ENCODE data around the gene CALHM4. TPM values are rescaled to one million over a fixed set of nuclear protein-coding genes. Genes with fewer than 3 reads are reported as not detected.

CALHM4 gene
- total and polyA plus RNA-seq, 5 donors from 2014 or later, result not detected

DNA sequence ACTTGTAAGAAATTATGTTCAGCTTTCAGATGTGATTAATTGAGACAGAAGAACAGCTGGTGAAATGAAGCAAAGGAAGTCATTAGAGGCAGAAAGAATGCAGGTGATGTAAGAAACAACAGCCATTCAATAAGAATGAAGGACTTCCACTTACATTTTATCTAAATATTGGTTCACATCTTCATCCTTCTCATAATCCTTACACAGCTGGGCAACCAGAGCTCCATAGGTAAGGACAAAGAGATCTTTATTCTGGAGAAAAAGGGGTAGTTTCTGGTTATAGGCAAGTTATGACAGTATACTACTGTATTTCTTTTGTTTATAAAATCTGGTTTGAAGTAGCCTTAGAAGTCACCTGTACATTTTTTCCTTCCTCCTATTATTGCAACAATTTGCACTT lies 10.4 kb upstream of the CALHM4 start:
- Mint-ChIP-seq H3K4me1 (no peaks in the 10 kb centered on the region), H3K4me3 (no peak overlapping the region), H3K27ac (no peak overlapping the region), H3K27me3 (peaks cover 49% of the 10 kb centered on the region), H3K36me3 (no peaks in the 10 kb centered on the region), H3K9me3 (peaks cover 0 to 2% (median 0%) of the 10 kb centered on the region in 7 donors)
- H3K4me1 ChIP-seq (ENCODE audit: control insufficient read depth, insufficient read depth, low read length, poor library complexity, severe bottlenecking), result no peaks in the 10 kb centered on the region
- H3K4me3 ChIP-seq (ENCODE audit: low read depth, low read length), result no peak overlapping the region
- H3K27me3 ChIP-seq (ENCODE audit: control insufficient read depth, insufficient read depth, low read length), result peaks cover 17% of the 10 kb centered on the region
- ATAC-seq (ENCODE audit: low read depth in 2 of 2) (no peak), DNase-seq (no peak)
- no peaks in the 10 kb centered on the region for H3K9me3 ChIP-seq (ENCODE audit: control insufficient read depth in 2 of 2, low read length in 2 of 2)
- no peaks in the 10 kb centered on the region for H3K36me3 ChIP-seq (ENCODE audit: control insufficient read depth, insufficient read depth, low read length)
- H3K27ac ChIP-seq (ENCODE audit: insufficient read depth, low read length, poor library complexity, severe bottlenecking), result no peak overlapping the region

DNA sequence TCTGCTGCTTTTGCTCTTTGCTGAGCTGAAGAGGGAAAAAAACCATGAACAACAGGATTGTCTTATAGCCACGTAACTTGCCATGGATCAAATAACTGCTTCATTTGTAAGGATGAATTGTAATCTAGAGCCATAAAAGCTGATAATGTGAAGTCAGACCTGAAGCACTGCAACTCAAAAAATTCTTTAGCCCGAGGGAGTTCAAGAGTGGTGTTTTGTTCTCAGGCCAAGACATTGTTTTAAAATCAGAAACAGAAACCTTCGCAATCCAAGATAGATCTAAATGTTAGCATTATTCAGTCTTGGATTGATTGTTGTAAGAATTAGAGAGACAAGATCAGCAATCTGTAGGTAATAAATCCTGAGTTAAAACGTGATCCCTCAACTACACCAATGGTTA lies 7.9 kb upstream of the CALHM4 start, which contains the start of gene TRAPPC3L:
TSS of gene TRAPPC3L (minus strand) at position 34 of the 400 bp plus-strand sequence. CDS start 170 bp downstream, outside the sequence.
- no peak within 1 kb of the TSS for H3K27ac Mint-ChIP-seq
- no peaks in the 10 kb centered on the region for H3K36me3 Mint-ChIP-seq

DNA sequence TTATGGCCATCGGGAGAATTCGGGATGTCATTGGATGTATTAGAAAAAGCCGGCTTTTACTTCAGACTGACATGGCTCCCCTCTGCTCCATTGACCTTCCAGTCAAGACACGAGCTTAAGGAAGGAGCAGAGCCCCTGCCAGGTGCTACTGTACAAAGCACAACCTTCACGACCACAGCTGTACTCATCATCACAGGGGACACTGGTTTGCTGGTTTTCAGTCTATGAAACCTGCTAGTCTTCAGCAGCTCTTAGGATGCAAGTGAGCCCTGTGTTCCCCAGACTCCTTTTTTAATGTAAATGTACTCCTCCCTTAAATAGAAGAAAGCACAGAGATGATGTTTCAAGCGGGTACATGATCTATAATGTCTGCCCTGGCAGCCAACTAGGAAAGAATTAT lies 6.2 kb upstream of the CALHM4 start:
- Histone ChIP-seq H3K9me3 (ENCODE audit: control insufficient read depth in 2 of 2, low read length in 2 of 2) (no peaks in the 10 kb centered on the region), H3K27me3 (ENCODE audit: control insufficient read depth, insufficient read depth, low read length) (peaks cover 25% of the 10 kb centered on the region), H3K27ac (ENCODE audit: insufficient read depth, low read length, poor library complexity, severe bottlenecking) (no peak overlapping the region), H3K36me3 (ENCODE audit: control insufficient read depth, insufficient read depth, low read length) (no peaks in the 10 kb centered on the region), H3K4me1 (ENCODE audit: control insufficient read depth, insufficient read depth, low read length, poor library complexity, severe bottlenecking) (no peaks in the 10 kb centered on the region), H3K4me3 (ENCODE audit: low read depth, low read length) (no peak overlapping the region)
- H3K4me1 Mint-ChIP-seq, result no peaks in the 10 kb centered on the region
- H3K27me3 Mint-ChIP-seq, result peaks cover 45% of the 10 kb centered on the region
- no peak for ATAC-seq (ENCODE audit: low read depth in 2 of 2)
- H3K36me3 Mint-ChIP-seq, result no peaks in the 10 kb centered on the region
- DNase-seq, result no peak
- H3K27ac Mint-ChIP-seq, result no peak overlapping the region
- H3K9me3 Mint-ChIP-seq, result peaks cover 0 to 2% (median 0%) of the 10 kb centered on the region in 7 donors
- H3K4me3 Mint-ChIP-seq, result no peak overlapping the region

More for the DNA sequence above, 7.9 kb upstream of the CALHM4 start, which contains the start of gene TRAPPC3L:
- no peaks in the 10 kb centered on the region for H3K36me3 ChIP-seq (ENCODE audit: control insufficient read depth, insufficient read depth, low read length)
- H3K27me3 ChIP-seq (ENCODE audit: control insufficient read depth, insufficient read depth, low read length), result peaks cover 17% of the 10 kb centered on the region
- H3K27me3 Mint-ChIP-seq, result peaks cover 45% of the 10 kb centered on the region
- H3K4me1 Mint-ChIP-seq, result no peaks in the 10 kb centered on the region
- no peaks in the 10 kb centered on the region for H3K9me3 ChIP-seq (ENCODE audit: control insufficient read depth in 2 of 2, low read length in 2 of 2)
- DNase-seq (no peak), ATAC-seq (ENCODE audit: low read depth in 2 of 2) (no peak)
- H3K27ac ChIP-seq (ENCODE audit: insufficient read depth, low read length, poor library complexity, severe bottlenecking), result no peak within 1 kb of the TSS
- H3K4me3 Mint-ChIP-seq, result no peak within 1 kb of the TSS
- H3K4me1 ChIP-seq (ENCODE audit: control insufficient read depth, insufficient read depth, low read length, poor library complexity, severe bottlenecking), result no peaks in the 10 kb centered on the region
- H3K9me3 Mint-ChIP-seq, result peaks cover 0 to 2% (median 0%) of the 10 kb centered on the region in 7 donors
- no peak within 1 kb of the TSS for H3K4me3 ChIP-seq (ENCODE audit: low read depth, low read length)

DNA sequence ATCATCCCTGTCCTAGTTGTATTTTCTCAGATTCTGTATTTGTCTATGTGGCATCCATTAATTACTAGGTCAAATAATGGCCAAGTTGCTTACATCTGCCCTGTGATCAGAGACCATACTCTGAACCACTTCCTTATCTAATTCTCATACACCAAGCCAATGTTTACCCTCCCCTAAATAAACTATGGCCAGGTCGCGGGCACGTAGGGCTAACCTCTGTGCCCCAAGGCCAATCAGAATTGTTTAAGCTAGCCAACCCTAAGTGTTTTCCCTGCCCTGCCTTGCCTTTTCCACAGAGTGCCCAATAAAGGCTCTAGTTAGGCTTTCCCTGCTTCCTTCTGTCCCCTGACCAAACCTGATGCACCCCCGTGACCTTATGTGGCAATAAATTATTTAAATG lies 2.8 kb upstream of the CALHM4 start:
- H3K27me3 Mint-ChIP-seq, result peaks cover 33% of the 10 kb centered on the region
- DNase-seq (no peak), ATAC-seq (ENCODE audit: low read depth in 2 of 2) (no peak)

DNA sequence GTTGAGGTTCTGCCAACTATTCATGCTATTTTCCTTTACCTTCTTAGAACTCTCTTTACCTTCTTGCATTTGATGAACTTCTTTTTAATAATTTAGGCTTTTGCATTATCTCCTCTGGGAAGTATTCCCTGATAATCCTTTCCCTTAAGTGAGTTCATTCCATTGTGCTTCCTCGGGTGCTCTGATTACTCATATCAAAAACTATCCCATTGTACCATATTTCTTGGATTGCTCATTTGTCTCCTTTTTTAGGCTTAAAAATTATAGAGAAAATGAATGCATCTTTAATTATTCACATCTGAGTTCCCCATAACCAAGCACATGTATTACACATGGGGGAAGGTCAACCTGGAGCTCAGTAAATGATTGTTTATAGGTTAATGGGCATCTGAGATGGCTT lies 2.5 kb downstream of the CALHM4 start:
- no peak overlapping the region for H3K27ac ChIP-seq (ENCODE audit: insufficient read depth, low read length, poor library complexity, severe bottlenecking)
- Mint-ChIP-seq H3K4me1 (peaks cover 0 to 1% (median under 1%) of the 10 kb centered on the region in 4 donors), H3K36me3 (no peaks in the 10 kb centered on the region), H3K4me3 (no peak overlapping the region), H3K9me3 (no peaks in the 10 kb centered on the region), H3K27ac (no peak overlapping the region), H3K27me3 (peaks cover 12% of the 10 kb centered on the region)
- no peaks in the 10 kb centered on the region for H3K36me3 ChIP-seq (ENCODE audit: control insufficient read depth, insufficient read depth, low read length)
- no peak overlapping the region for H3K4me3 ChIP-seq (ENCODE audit: low read depth, low read length)
- ATAC-seq (ENCODE audit: low read depth in 2 of 2) (no peak), DNase-seq (no peak)
- H3K4me1 ChIP-seq (ENCODE audit: control insufficient read depth, insufficient read depth, low read length, poor library complexity, severe bottlenecking), result no peaks in the 10 kb centered on the region
- peaks cover 12% of the 10 kb centered on the region for H3K27me3 ChIP-seq (ENCODE audit: control insufficient read depth, insufficient read depth, low read length)
- H3K9me3 ChIP-seq (ENCODE audit: control insufficient read depth in 2 of 2, low read length in 2 of 2), result no peaks in the 10 kb centered on the region

More for the DNA sequence above, 2.8 kb upstream of the CALHM4 start:
- no peak overlapping the region for H3K27ac ChIP-seq (ENCODE audit: insufficient read depth, low read length, poor library complexity, severe bottlenecking)
- H3K4me3 ChIP-seq (ENCODE audit: low read depth, low read length), result no peak overlapping the region
- Mint-ChIP-seq H3K9me3 (no peaks in the 10 kb centered on the region), H3K4me1 (no peaks in the 10 kb centered on the region), H3K27ac (no peak overlapping the region), H3K4me3 (peak overlapping the region in 1 of 4 donors; percentile 56), H3K36me3 (no peaks in the 10 kb centered on the region)
- no peaks in the 10 kb centered on the region for H3K9me3 ChIP-seq (ENCODE audit: control insufficient read depth in 2 of 2, low read length in 2 of 2)
- H3K27me3 ChIP-seq (ENCODE audit: control insufficient read depth, insufficient read depth, low read length), result peaks cover 17% of the 10 kb centered on the region
- H3K4me1 ChIP-seq (ENCODE audit: control insufficient read depth, insufficient read depth, low read length, poor library complexity, severe bottlenecking), result no peaks in the 10 kb centered on the region
- H3K36me3 ChIP-seq (ENCODE audit: control insufficient read depth, insufficient read depth, low read length), result no peaks in the 10 kb centered on the region

DNA sequence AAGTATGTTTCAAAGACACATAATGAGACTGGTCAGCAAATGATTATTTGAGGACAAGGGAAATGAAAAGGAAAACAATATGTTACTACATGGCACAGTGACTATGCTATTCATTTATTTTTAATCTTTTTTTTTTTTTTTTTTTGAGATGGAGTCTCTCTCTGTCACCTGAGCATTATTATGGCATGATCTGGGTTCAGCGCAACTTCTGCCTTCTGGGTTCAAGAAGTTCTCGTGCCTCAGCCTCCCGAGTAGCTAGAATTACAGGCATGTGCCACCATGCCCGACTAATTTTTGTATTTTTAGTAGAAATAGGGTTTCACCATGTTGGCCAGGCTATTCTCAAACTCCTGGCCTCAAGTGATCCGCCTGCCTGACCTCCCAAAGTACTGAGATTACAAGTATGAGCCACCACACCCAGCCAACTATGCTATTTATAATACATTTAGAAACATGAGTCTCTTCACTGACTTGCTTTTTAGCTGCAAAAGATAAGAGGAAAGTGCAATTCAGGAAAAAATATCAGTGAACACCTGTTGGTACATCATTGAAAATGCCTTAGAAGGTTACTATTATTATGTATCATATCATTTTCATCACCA lies 3.4 kb downstream of the CALHM4 start:
- H3K4me3 Mint-ChIP-seq, result no peak overlapping the region
- DNase-seq, result no peak
- Histone ChIP-seq H3K27me3 (ENCODE audit: control insufficient read depth, insufficient read depth, low read length) (peaks cover 8% of the 10 kb centered on the region), H3K4me1 (ENCODE audit: control insufficient read depth, insufficient read depth, low read length, poor library complexity, severe bottlenecking) (no peaks in the 10 kb centered on the region), H3K9me3 (ENCODE audit: control insufficient read depth in 2 of 2, low read length in 2 of 2) (no peaks in the 10 kb centered on the region), H3K4me3 (ENCODE audit: low read depth, low read length) (no peak overlapping the region), H3K27ac (ENCODE audit: insufficient read depth, low read length, poor library complexity, severe bottlenecking) (no peak overlapping the region), H3K36me3 (ENCODE audit: control insufficient read depth, insufficient read depth, low read length) (no peaks in the 10 kb centered on the region)
- no peak overlapping the region for H3K27ac Mint-ChIP-seq
- no peaks in the 10 kb centered on the region for H3K36me3 Mint-ChIP-seq
- no peaks in the 10 kb centered on the region for H3K9me3 Mint-ChIP-seq
- no peak for ATAC-seq (ENCODE audit: low read depth in 2 of 2)
- H3K27me3 Mint-ChIP-seq, result peaks cover 10% of the 10 kb centered on the region
- H3K4me1 Mint-ChIP-seq, result peaks cover 0 to 6% (median 4%) of the 10 kb centered on the region in 4 donors

DNA sequence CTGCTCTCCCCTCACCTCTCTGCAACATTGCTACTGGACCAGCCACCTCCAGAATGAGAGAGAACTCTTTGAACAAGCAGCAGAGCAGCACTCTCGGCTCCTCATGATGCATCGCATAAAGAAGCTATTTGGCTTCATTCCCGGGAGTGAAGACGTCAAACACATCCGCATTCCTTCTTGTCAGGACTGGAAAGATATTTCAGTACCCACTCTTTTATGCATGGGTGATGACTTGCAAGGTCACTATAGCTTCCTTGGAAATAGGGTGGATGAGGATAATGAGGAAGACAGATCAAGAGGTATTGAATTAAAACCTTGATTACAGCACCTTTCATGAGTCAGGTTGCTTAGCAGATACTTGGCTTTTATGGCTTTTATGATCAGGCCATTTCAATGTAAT lies 4.3 kb downstream of the CALHM4 start:
- Mint-ChIP-seq H3K9me3 (no peaks in the 10 kb centered on the region), H3K4me1 (peaks cover 0 to 9% (median 4%) of the 10 kb centered on the region in 4 donors), H3K36me3 (no peaks in the 10 kb centered on the region), H3K27me3 (peaks cover 16% of the 10 kb centered on the region), H3K4me3 (no peak overlapping the region), H3K27ac (no peak overlapping the region)
- Histone ChIP-seq H3K36me3 (ENCODE audit: control insufficient read depth, insufficient read depth, low read length) (no peaks in the 10 kb centered on the region), H3K9me3 (ENCODE audit: control insufficient read depth in 2 of 2, low read length in 2 of 2) (no peaks in the 10 kb centered on the region), H3K4me3 (ENCODE audit: low read depth, low read length) (no peak overlapping the region), H3K27me3 (ENCODE audit: control insufficient read depth, insufficient read depth, low read length) (peaks cover 7% of the 10 kb centered on the region), H3K27ac (ENCODE audit: insufficient read depth, low read length, poor library complexity, severe bottlenecking) (no peak overlapping the region), H3K4me1 (ENCODE audit: control insufficient read depth, insufficient read depth, low read length, poor library complexity, severe bottlenecking) (no peaks in the 10 kb centered on the region)
- no peak for DNase-seq
- no peak for ATAC-seq (ENCODE audit: low read depth in 2 of 2)

DNA sequence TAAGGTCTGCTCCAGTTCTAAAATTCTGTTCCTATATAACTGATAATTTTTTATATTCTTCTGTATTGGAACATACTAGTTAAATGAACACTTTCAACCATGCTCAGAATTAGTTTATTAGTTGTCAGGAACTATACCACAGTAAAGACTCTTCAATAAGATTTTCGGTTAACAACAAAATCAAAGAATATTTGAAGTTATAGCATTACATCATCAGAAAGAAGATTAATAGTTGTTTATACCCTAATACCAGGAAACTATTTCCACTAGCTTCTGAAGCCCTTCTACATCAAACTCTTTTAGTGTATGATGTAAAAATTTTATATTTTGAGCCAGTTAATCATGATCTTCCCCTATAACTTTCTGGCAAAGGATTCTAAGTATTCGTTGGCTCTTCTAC lies 6.6 kb downstream of the CALHM4 start:
- H3K4me3 Mint-ChIP-seq, result no peak overlapping the region
- peaks cover 4 to 9% (median 6%) of the 10 kb centered on the region in 4 donors for H3K4me1 Mint-ChIP-seq
- peaks cover 20% of the 10 kb centered on the region for H3K27me3 Mint-ChIP-seq
- peaks cover 10% of the 10 kb centered on the region for H3K27me3 ChIP-seq (ENCODE audit: control insufficient read depth, insufficient read depth, low read length)
- peaks cover 4% of the 10 kb centered on the region for H3K4me1 ChIP-seq (ENCODE audit: control insufficient read depth, insufficient read depth, low read length, poor library complexity, severe bottlenecking)
- no peaks in the 10 kb centered on the region for H3K9me3 ChIP-seq (ENCODE audit: control insufficient read depth in 2 of 2, low read length in 2 of 2)
- no peaks in the 10 kb centered on the region for H3K36me3 Mint-ChIP-seq
- DNase-seq (no peak), ATAC-seq (ENCODE audit: low read depth in 2 of 2) (no peak)
- no peak overlapping the region for H3K27ac Mint-ChIP-seq
- H3K9me3 Mint-ChIP-seq, result no peaks in the 10 kb centered on the region
- H3K36me3 ChIP-seq (ENCODE audit: control insufficient read depth, insufficient read depth, low read length), result no peaks in the 10 kb centered on the region
- H3K4me3 ChIP-seq (ENCODE audit: low read depth, low read length), result no peak overlapping the region
- H3K27ac ChIP-seq (ENCODE audit: insufficient read depth, low read length, poor library complexity, severe bottlenecking), result no peak overlapping the region

Measured in CD4-positive, CD25-positive, alpha-beta regulatory T cell (primary cell).